ENCODE data around the gene FAM162A. TPM values are rescaled to one million over a fixed set of nuclear protein-coding genes. Genes with fewer than 3 reads are reported as not detected.
"Not testable (repeated sequence)": the region's sequence is repeated elsewhere in the genome, so short reads cannot be mapped to it uniquely, and the experiment has no call there.

The FAM162A gene
- total RNA-seq, 4 donors from 2014 or later = 16.8 to 34.6 (median 24.0) TPM

GRCh38 chr3:122430371-122430770 lies 46.4 kb downstream of the FAM162A start:
- DNase-seq (ENCODE audit: low spot score) = no peak
- no peak for ATAC-seq (ENCODE audit: low FRiP score)
- no peak for TF ChIP-seq CTCF (IDR thresholded peaks at IDR 0.05)

GRCh38 chr3:122435950-122436349 lies 52.0 kb downstream of the FAM162A start:
- ATAC-seq (ENCODE audit: low FRiP score) (no peak), DNase-seq (ENCODE audit: low spot score) (no peak)
- no peak for TF ChIP-seq CTCF (IDR thresholded peaks at IDR 0.05)

- no peak for DNase-seq (ENCODE audit: low spot score)
- no peak for ATAC-seq (ENCODE audit: low FRiP score)
- TF ChIP-seq CTCF (IDR thresholded peaks at IDR 0.05) = no peak
Observed at GRCh38 chr3:122443090-122443489, 59.1 kb downstream of the FAM162A start.

DNA sequence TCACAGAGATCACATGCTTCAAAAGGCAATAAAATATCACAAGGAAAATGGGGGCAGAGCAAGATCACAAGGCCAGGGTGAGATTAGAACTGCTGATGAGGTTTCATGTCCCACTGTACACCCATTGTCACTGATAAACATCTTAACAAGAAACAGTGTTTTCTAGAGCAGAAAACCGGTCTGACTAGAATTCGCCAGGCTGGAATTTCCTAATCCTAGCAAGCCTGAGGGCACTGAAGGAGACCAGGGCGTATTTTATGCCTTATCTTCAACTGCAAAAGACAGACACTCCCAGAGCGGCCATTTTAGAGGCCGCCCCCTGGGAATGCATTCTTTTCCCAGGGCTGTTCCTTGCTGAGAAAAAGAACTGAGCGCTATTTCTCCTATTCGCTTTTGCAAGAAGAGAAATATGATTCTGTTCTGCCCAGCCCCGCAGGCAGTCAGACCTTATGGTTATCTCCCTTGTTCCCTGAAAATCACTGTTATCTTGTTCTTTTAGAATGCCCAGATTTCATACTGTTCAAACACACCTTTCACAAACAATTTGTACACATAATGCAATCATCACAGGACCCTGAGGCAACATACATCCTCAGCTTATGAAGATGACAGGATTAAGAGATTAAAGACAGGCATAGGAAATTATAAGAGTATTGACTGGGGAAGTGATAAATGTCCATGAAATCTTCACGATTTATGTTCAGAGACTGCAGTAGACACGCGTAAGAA lies 59.9 kb downstream of the FAM162A start:
- not testable (repeated sequence) for ATAC-seq (ENCODE audit: low FRiP score)

DNA sequence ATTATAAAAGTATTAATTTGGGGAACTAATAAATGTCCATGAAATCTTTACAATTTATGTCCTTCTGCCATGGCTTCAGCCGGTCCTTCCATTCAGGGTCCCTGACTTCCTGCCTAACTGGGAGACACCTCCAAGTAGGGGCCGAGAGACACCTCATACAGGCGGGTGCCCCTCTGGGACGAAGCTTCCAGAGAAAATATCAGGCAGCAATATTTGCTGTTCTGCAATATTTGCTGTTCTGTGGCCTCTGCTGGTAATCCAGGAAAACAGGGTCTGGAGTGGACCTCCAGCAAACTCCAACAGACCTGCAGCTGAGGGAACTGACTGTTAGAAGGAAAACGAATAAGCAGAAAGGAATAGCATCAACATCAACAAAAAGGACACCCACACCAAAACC lies 60.5 kb downstream of the FAM162A start:
- ATAC-seq (ENCODE audit: low FRiP score) = not testable (repeated sequence)

More for the DNA sequence above, 59.9 kb downstream of the FAM162A start:
- not testable (repeated sequence) for DNase-seq (ENCODE audit: low spot score)

DNA sequence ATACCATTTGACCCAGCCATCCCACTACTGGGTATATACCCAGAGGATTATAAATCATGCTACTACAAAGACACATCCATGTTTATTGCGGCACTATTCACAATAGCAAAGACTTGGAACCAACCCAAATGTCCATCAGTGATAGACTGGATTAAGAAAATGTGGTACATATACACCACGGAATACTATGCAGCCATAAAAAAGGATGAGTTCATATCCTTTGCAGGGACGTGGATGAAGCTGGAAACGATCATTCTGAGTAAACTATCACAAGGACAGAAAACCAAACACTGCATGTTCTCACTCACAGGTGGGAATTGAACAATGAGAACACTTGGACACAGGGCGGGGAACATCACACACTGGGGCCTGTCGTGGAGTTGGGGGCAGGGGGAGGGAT lies 64.2 kb downstream of the FAM162A start:
- DNase-seq (ENCODE audit: low spot score); ATAC-seq (ENCODE audit: low FRiP score): not testable (repeated sequence)

More for the DNA sequence above, 60.5 kb downstream of the FAM162A start:
- not testable (repeated sequence) for DNase-seq (ENCODE audit: low spot score)

GRCh38 chr3:122451371-122451770 lies 67.4 kb downstream of the FAM162A start:
- no peak for ATAC-seq (ENCODE audit: low FRiP score)
- DNase-seq (ENCODE audit: low spot score) = no peak
- TF ChIP-seq CTCF (IDR thresholded peaks at IDR 0.05) = no peak

DNA sequence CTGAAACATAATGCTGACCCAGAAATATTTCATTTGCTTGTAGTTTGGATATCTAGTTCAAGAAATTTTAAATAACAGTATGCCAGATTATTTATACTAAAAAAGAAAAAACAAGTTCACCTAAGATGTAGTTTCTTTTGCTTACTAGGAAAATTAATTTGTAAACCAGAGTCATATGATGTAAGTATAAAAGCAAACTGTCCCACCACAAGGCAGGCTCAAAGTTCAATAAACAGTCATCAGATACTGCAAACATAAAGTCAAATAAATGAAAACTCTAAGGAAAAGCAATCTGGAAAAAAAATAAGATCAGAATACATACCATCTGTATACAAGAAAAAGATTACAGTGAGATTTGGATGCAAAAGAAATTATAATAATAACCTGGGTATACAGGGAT lies 72.1 kb downstream of the FAM162A start:
- DNase-seq (ENCODE audit: low spot score) (no peak), ATAC-seq (ENCODE audit: low FRiP score) (no peak)
- TF ChIP-seq CTCF (IDR thresholded peaks at IDR 0.05) = no peak

DNA sequence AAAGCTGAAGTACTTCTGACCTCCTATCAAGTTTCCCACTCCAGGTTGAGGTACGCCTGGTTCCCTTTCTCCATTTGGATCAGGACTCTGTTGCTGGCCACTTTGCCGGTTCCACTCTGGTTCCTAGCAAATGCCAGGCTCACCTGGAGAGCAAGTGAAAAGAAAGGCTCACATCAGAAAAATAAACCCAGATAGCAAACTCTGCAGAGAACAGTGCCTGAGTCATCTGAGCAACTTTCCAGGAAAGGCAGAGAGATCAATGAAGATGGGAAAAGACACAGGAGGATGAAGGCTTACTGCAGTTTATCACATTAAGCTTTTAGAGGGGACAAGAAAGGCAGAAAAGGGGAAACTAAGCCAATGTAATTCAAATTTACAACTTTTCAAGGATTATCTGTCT lies 73.7 kb downstream of the FAM162A start:
- no peak for TF ChIP-seq CTCF (IDR thresholded peaks at IDR 0.05)
- no peak for DNase-seq (ENCODE audit: low spot score)
- ATAC-seq (ENCODE audit: low FRiP score) = no peak
